ENCODE measurements around the gene FAM241B. TPM values are rescaled to one million over a fixed set of nuclear protein-coding genes. Genes with fewer than 3 reads are reported as not detected.

FAM241B gene, protein sequence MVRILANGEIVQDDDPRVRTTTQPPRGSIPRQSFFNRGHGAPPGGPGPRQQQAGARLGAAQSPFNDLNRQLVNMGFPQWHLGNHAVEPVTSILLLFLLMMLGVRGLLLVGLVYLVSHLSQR
- 1 to 10 TPM; 8.1 TPM for total RNA-seq
- total RNA-seq = 3.5 to 3.6 reads per million in 2 donors

DNA sequence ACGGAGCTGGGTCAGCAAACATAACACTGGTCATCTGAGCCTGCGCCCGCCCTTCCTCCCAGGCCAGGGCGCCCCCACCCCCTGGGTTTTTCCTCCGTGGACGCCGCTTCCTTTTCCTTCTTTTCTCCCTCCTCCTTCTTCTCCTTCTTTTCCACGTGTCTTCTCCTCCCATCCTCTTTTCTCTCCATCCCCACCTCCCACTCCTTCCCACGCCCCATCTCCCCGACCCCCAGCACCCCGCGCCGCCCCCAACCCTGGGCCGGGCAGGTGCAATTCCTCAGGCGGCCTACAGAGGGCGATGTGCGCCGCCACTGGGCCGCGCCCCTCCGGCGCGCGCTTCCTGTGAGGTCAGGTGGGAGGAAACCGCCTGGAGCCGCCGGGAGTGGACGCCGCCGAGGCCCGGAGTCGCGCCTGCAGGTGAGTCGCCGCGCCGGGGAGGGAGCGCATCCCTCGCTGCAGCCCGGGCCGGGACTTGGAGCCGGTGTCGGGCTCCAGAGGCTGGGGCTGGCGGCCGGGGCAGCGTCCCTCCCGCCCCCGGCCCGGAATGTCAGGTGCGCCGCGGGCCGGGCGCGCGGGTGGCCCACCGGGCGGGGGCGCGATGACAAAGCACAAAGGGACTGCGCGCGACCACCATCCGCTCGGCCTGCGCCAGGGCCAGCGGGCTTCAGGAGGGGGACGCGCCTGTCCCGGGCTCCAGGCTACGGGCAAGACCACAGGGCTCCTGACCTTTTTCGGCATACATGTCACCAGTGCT lies at the start of gene FAM241B:
Gene FAM241B, plus strand, starts transcription at position 351 of the 754 bp plus-strand sequence. CDS start 1,497 bp downstream, outside the sequence.
- H3K36me3 Mint-ChIP-seq (ENCODE audit: low read depth) = no peaks in the 10 kb centered on the region
- peak within 1 kb of the TSS; percentile 61 for H3K27ac Mint-ChIP-seq
- no peaks in the 10 kb centered on the region for H3K27me3 Mint-ChIP-seq
- peak within 1 kb of the TSS; percentile 81 for H3K4me3 Mint-ChIP-seq
- H3K4me1 Mint-ChIP-seq = peaks cover 6% of the 10 kb centered on the region
- DNase-seq (peak; percentile 66 to 73 (median 71)), ATAC-seq (peak; percentile 99)
- H3K9me3 ChIP-seq (ENCODE audit: control insufficient read depth, low read length, poor library complexity, severe bottlenecking) = no peaks in the 10 kb centered on the region

DNA sequence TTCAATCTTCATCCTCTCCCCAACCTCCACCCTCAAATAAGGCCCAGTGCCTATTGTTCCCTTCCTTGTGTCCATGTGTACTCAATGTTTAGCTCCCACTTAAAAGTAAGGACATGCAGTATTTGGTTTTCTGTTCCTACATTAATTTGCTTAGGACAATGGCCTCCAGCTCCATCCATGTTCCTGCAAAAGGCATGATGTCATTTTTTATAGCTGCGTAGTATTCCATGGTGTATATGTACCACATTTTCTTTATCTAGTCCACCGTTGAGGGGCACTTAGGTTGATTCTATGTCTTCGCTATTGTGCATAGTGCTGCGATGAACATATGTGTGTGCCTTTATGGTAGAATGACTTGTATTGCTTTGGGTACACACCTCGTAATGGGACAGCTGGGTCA lies 49.6 kb upstream of the FAM241B start:
- no peaks in the 10 kb centered on the region for H3K9me3 ChIP-seq (ENCODE audit: control insufficient read depth, low read length, poor library complexity, severe bottlenecking)
- ATAC-seq = no peak
- DNase-seq = no peak
- H3K27me3 Mint-ChIP-seq = peaks cover 46% of the 10 kb centered on the region
- H3K27ac Mint-ChIP-seq = no peak overlapping the region
- no peaks in the 10 kb centered on the region for H3K4me1 Mint-ChIP-seq
- no peak overlapping the region for H3K4me3 Mint-ChIP-seq
- H3K36me3 Mint-ChIP-seq (ENCODE audit: low read depth) = peaks cover 2% of the 10 kb centered on the region

DNA sequence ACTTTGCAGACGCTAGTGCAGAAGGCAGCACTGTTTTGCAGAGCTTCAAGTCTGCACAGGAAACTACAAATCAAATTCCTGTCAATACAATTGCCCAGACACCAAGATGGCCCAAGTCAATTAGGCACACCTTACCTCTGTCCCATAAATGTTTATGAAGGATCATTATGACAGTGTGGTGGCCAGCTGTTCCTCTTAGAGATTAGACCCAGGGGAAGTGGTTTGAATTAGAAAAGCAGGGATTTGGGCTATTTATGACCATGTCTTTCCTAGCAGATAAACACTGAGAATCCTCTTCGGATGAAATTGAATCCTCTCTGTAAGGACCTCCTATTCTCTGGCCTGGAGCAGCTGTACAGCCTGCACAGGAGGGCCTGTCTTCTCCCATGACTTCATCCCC lies 46.9 kb upstream of the FAM241B start:
- H3K9me3 ChIP-seq (ENCODE audit: control insufficient read depth, low read length, poor library complexity, severe bottlenecking) = no peaks in the 10 kb centered on the region
- H3K36me3 Mint-ChIP-seq (ENCODE audit: low read depth) = peaks cover 2% of the 10 kb centered on the region
- no peak overlapping the region for H3K4me3 Mint-ChIP-seq
- H3K27me3 Mint-ChIP-seq = peaks cover 25% of the 10 kb centered on the region
- DNase-seq = no peak
- no peak overlapping the region for H3K27ac Mint-ChIP-seq
- H3K4me1 Mint-ChIP-seq = peaks cover 2% of the 10 kb centered on the region
- ATAC-seq = no peak

DNA sequence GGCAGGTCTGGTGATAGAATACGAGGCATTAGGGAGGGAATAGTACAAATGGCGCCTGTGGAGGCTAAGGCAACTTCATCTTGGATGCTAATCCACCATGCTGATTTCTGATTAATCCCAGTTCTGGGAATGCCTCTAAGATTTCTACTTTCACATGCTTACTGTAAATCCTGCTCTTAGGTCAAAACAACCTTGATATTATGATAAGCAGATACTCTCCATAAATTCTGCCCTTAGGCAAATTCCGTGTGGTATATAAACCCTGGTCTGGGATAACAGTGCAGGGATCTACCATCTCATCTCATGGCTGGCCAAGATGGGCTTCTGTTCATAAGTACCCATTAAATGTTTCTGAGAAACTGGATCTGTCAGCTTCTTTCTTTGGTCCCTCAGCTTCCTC lies 45.4 kb upstream of the FAM241B start:
- Mint-ChIP-seq H3K4me1 (peaks cover 5% of the 10 kb centered on the region), H3K36me3 (ENCODE audit: low read depth) (peaks cover 2% of the 10 kb centered on the region), H3K27me3 (peaks cover 20% of the 10 kb centered on the region), H3K4me3 (no peak overlapping the region), H3K27ac (no peak overlapping the region)
- ATAC-seq (no peak), DNase-seq (no peak)
- no peaks in the 10 kb centered on the region for H3K9me3 ChIP-seq (ENCODE audit: control insufficient read depth, low read length, poor library complexity, severe bottlenecking)

DNA sequence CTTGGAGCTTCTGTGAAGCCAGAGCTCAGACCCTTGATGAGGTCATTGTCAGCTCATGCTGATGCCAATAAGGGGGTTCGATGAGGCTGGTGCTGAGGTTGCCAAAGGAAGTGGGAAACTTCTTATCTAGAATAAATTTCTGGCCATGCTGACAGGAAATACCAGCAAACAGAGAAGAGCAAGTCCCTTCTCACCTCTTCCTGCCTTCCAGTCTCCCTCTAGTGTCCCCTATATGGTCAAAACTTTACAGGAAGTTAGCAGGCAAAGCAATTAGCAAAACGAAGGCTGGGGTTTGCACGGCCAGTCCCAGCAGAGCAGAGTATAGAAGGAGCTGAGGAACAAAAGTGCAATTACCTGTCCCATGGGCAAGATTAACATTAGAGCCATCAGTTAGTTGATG lies 41.7 kb upstream of the FAM241B start:
- Mint-ChIP-seq H3K4me1 (peaks cover 5% of the 10 kb centered on the region), H3K27me3 (no peaks in the 10 kb centered on the region), H3K4me3 (no peak overlapping the region), H3K36me3 (ENCODE audit: low read depth) (no peaks in the 10 kb centered on the region), H3K27ac (no peak overlapping the region)
- ATAC-seq = no peak
- no peaks in the 10 kb centered on the region for H3K9me3 ChIP-seq (ENCODE audit: control insufficient read depth, low read length, poor library complexity, severe bottlenecking)
- no peak for DNase-seq

DNA sequence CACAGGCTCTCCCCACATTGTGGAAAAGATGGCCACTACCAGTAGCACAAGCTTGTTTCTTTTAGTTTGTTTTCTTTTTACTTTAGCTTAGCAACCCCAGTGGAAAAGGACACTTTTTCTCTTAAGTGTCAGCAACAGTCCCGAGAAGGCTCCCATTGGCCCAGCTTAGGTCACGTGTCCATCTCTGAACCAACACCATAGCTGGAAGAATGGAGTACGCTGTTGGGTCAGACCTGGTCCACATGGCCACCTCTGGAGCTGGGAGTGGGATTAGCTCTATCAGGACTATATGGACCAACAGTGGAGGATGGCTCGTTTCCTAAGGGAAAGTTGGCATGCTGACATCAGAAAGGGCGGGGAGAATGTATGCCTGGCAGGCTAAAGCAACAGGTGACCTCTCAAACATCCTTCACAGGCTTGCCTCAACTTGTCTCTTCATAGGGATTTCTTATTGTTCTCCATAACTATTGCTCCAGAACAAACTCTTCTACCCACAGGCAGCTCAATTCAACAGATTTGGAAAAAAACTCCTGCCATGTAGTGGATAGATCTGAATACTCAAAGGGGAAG lies 29.2 kb upstream of the FAM241B start:
- ATAC-seq (no peak), DNase-seq (no peak)
- Mint-ChIP-seq H3K36me3 (ENCODE audit: low read depth) (peaks cover 6% of the 10 kb centered on the region), H3K27ac (no peak overlapping the region), H3K4me1 (no peaks in the 10 kb centered on the region), H3K27me3 (peaks cover 72% of the 10 kb centered on the region), H3K4me3 (no peak overlapping the region)
- H3K9me3 ChIP-seq (ENCODE audit: control insufficient read depth, low read length, poor library complexity, severe bottlenecking) = no peaks in the 10 kb centered on the region

DNA sequence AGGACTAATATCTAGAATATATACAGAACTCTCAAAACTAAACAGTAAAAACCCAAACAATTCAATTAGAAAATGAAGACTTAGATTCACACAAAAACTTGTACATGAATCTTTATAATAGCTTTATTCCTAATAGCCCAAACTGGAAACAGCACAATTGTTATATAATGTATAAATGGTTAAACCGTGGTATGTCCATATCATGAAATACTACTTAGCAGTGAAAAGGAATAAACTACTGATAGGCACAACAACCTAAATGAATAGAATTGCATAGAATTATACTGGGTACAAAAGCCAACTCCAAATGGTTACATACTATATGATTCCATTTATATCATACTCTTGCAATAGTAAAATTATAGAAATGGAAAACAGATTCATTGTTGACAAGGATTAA lies 21.0 kb upstream of the FAM241B start:
- Mint-ChIP-seq H3K36me3 (ENCODE audit: low read depth) (peaks cover 2% of the 10 kb centered on the region), H3K27ac (no peak overlapping the region), H3K4me1 (no peaks in the 10 kb centered on the region), H3K4me3 (no peak overlapping the region), H3K27me3 (peaks cover 9% of the 10 kb centered on the region)
- no peak for DNase-seq
- peaks cover 4% of the 10 kb centered on the region for H3K9me3 ChIP-seq (ENCODE audit: control insufficient read depth, low read length, poor library complexity, severe bottlenecking)
- ATAC-seq = no peak

DNA sequence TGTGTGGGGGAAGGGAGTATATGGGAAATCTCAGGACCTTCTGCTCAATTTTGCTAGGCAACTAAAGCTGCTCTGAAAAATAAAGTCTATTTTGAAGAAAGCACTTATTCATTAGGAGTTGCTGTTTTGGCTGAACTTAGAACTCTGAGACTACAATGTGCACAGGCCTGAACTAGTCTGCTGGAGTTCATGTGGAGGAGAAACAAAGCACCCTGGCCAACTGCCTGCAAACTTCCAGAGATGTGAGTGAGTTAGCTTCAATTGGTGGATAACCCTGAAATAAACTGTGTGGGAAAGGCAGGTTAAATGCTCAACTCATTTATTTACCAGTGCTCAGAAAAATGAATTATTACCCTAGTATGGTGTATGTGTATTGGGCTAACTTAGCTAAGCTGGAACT lies 17.3 kb upstream of the FAM241B start:
- no peak for DNase-seq
- Mint-ChIP-seq H3K4me3 (no peak overlapping the region), H3K4me1 (no peaks in the 10 kb centered on the region), H3K27ac (no peak overlapping the region), H3K27me3 (peaks cover 9% of the 10 kb centered on the region), H3K36me3 (ENCODE audit: low read depth) (peaks cover 4% of the 10 kb centered on the region)
- ATAC-seq = no peak
- H3K9me3 ChIP-seq (ENCODE audit: control insufficient read depth, low read length, poor library complexity, severe bottlenecking) = peaks cover 4% of the 10 kb centered on the region

DNA sequence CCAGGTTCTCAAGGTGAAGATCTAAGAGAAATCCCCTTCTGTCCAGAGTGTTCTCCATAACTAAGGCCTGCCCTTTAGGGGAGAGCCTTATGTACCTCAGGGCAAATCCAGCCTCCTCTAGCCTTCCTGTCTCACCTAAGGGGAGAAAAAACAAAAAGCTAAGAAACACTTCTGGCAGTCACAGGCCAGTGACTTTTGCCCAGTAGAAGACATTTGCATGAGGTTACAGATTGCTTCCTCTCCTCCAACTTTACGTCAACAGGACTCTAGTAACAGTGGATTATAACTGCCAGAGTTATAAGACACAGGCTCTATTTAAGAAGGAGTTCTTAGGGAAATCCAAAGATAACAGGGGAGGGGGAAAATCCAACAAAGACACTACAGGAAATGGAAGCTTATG lies 15.9 kb upstream of the FAM241B start:
- Mint-ChIP-seq H3K4me1 (no peaks in the 10 kb centered on the region), H3K27ac (no peak overlapping the region), H3K4me3 (no peak overlapping the region), H3K27me3 (peaks cover 14% of the 10 kb centered on the region), H3K36me3 (ENCODE audit: low read depth) (peaks cover 4% of the 10 kb centered on the region)
- no peak for DNase-seq
- ATAC-seq = no peak
- peaks cover 2% of the 10 kb centered on the region for H3K9me3 ChIP-seq (ENCODE audit: control insufficient read depth, low read length, poor library complexity, severe bottlenecking)

DNA sequence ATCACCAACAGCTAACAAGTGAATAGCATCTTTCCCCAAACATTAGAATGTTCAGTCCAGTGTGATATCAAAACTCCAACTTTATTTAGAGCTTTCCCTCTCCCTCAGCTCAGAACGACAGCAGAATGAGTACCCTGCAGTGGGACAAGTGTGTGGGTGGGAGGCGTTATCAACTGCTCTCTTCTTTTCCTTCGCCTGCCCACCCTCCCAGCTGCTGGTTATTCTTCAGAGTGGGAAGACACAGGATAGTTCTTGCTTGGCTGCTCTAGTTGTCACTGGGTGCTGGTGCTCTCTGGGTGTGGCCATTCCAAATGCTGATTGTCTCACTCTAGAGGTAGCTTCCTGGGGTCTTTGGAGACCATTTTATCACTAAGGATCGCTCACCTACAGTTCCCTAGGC lies 13.7 kb upstream of the FAM241B start:
- no peaks in the 10 kb centered on the region for H3K4me1 Mint-ChIP-seq
- H3K27ac Mint-ChIP-seq = no peak overlapping the region
- DNase-seq (no peak), ATAC-seq (no peak)
- no peak overlapping the region for H3K4me3 Mint-ChIP-seq
- peaks cover 14% of the 10 kb centered on the region for H3K27me3 Mint-ChIP-seq
- H3K9me3 ChIP-seq (ENCODE audit: control insufficient read depth, low read length, poor library complexity, severe bottlenecking) = no peaks in the 10 kb centered on the region
- H3K36me3 Mint-ChIP-seq (ENCODE audit: low read depth) = peaks cover 4% of the 10 kb centered on the region

DNA sequence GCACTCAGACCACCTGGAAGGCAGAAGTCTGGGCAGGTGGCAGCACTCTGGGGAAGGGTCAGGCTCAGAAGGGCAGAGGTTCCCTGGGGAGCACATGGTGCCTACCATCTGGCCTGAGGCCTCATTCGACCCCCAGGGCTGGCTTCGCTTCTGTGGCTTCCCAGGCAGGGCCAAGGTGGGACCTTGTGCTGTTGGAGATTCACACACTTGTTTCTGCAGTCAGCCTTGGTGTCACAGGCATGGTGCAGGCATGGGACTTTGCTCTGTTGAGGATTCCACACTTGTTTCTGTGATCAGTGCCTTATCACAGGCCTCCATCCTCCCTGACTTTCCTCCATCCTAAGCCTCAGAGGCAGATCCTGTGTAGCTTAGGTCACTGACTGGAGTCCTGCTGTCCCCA lies 11.3 kb upstream of the FAM241B start:
- peaks cover 4% of the 10 kb centered on the region for H3K36me3 Mint-ChIP-seq (ENCODE audit: low read depth)
- no peak overlapping the region for H3K27ac Mint-ChIP-seq
- H3K9me3 ChIP-seq (ENCODE audit: control insufficient read depth, low read length, poor library complexity, severe bottlenecking) = no peaks in the 10 kb centered on the region
- no peak overlapping the region for H3K4me3 Mint-ChIP-seq
- DNase-seq = no peak
- ATAC-seq = no peak
- peaks cover 14% of the 10 kb centered on the region for H3K27me3 Mint-ChIP-seq
- H3K4me1 Mint-ChIP-seq = no peaks in the 10 kb centered on the region

DNA sequence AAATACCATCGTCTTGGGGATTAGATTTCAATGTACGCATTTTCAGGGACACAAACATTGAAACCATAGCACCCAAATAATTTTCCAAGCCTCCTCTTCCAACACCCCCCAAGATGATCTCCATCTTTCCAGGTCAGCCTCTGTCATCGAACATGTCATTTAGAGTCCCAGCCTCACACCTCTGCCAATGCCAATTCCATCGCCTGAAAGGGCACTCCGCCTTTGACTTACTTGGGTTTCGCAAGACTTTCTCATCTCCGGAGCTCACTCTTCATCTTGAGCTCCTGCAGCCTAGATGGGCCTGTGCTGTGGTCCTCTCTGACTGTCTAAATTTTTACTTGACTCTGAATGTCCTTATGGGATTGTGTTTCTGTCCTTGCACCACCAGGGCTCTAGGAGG lies 10.4 kb upstream of the FAM241B start:
- no peak for ATAC-seq
- Mint-ChIP-seq H3K27me3 (peaks cover 14% of the 10 kb centered on the region), H3K4me3 (no peak overlapping the region)

DNA sequence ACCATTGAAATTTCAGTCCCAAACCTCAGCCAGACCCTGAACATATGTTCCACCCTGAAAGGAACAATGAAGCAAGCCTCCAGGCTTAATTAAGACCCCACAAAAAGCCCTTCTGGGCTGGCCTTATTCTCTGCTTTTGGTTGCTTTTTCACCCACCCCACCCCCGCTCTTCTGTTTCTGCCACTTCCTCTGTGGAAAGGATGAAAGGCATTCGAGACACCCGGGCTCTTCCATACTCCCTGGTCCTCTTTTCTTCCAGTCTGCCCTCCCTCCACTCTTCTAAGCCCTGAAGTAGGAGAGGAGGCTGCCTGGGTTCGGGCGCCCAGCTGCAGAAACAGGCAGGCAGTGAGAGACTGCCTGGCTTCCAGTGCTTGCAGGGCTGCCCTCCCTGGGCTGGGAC lies 9.4 kb upstream of the FAM241B start:
- no peak for DNase-seq
- H3K27me3 Mint-ChIP-seq = peaks cover 14% of the 10 kb centered on the region
- H3K27ac Mint-ChIP-seq = no peak overlapping the region
- no peaks in the 10 kb centered on the region for H3K4me1 Mint-ChIP-seq
- no peak overlapping the region for H3K4me3 Mint-ChIP-seq
- ATAC-seq = no peak
- H3K9me3 ChIP-seq (ENCODE audit: control insufficient read depth, low read length, poor library complexity, severe bottlenecking) = no peaks in the 10 kb centered on the region
- peaks cover 4% of the 10 kb centered on the region for H3K36me3 Mint-ChIP-seq (ENCODE audit: low read depth)

More for the DNA sequence above, 10.4 kb upstream of the FAM241B start:
- H3K27ac Mint-ChIP-seq = no peak overlapping the region
- no peak for DNase-seq
- H3K4me1 Mint-ChIP-seq = no peaks in the 10 kb centered on the region
- no peaks in the 10 kb centered on the region for H3K9me3 ChIP-seq (ENCODE audit: control insufficient read depth, low read length, poor library complexity, severe bottlenecking)
- H3K36me3 Mint-ChIP-seq (ENCODE audit: low read depth) = peaks cover 4% of the 10 kb centered on the region
